Spleen (tissue), 11 donors: Measurements from ENCODE around the gene C19orf25. TPM values are rescaled to one million over a fixed set of nuclear protein-coding genes. Genes with fewer than 3 reads are reported as not detected.
A peak's percentile ranks its signal among the peaks of the same experiment; 100 is the strongest.

ENCODE experiments used
- DNase-seq: peaks from one replicate; pipeline ENCODE4 v3.0.0-alpha.2; 2020
- H3K27ac ChIP-seq, 8 donors: fragments of 200-600 bp; sonication (generic) in 7 of 8; 1 replicate in 4 of 8; 2 replicates in 4 of 8; pipeline versions ENCODE4 v1.5.0 to v1.8.0; 2016 to 2021; ENCODE audit warnings: inconsistent platforms in 4 of 8, mild to moderate bottlenecking in 4 of 8, moderate library complexity in 1 of 8
- H3K27me3 ChIP-seq, 7 donors: fragments of 200-600 bp; sonication (generic) in 6 of 7; replicated peaks in 1 of 7; 1 replicate in 4 of 7; 2 replicates in 3 of 7; pipeline versions ENCODE4 v1.5.0 to v1.8.0; 2016 to 2021; ENCODE audit warnings: inconsistent platforms in 3 of 7, mild to moderate bottlenecking in 1 of 7
- H3K36me3 ChIP-seq, 6 donors: fragments of 200-600 bp; sonication (generic) in 5 of 6; 1 replicate in 4 of 6; 2 replicates in 2 of 6; pipeline versions ENCODE4 v1.5.0 to v1.8.0; 2016 to 2021; ENCODE audit warnings: inconsistent platforms in 2 of 6
- H3K4me1 ChIP-seq, 6 donors: fragments of 200-600 bp; sonication (generic) in 5 of 6; 1 replicate in 3 of 6; 2 replicates in 3 of 6; pipeline versions ENCODE4 v1.5.0 to v1.8.0; 2016 to 2021; ENCODE audit warnings: inconsistent platforms in 3 of 6
- H3K4me3 ChIP-seq, 8 donors: fragments of 200-600 bp; sonication (generic) in 7 of 8; 1 replicate in 4 of 8; 2 replicates in 4 of 8; pipeline versions ENCODE4 v1.5.0 to v1.8.0; 2016 to 2021; ENCODE audit warnings: inconsistent platforms in 4 of 8, mild to moderate bottlenecking in 4 of 8, moderate library complexity in 2 of 8
- H3K9me3 ChIP-seq, 8 donors: fragments of 200-600 bp; sonication (generic) in 7 of 8; 1 replicate in 4 of 8; 2 replicates in 4 of 8; pipeline versions ENCODE4 v1.5.0 to v1.8.0; 2016 to 2021; ENCODE audit warnings: inconsistent platforms in 4 of 8
- POLR2A ChIP-seq, 3 donors: fragments of 450-650 bp; IDR thresholded peaks; one replicate each; pipeline ENCODE4 v1.5.1; 2017; ENCODE audit warnings: antibody characterized with exemption in 3 of 3, mild to moderate bottlenecking in 1 of 3
- POLR2AphosphoS5 ChIP-seq, 3 donors: sonication (generic); formaldehyde crosslinking; IDR thresholded peaks; one replicate each; pipeline ENCODE4 v1.5.1; 2017; ENCODE audit warnings: antibody characterized with exemption in 3 of 3
- WGBS, 5 donors: extraction: QIAGEN DNeasy Blood & Tissue Kit in 3 of 5; methylation state at CpG; one replicate each; pipeline versions ENCODE4 v1.1.5 to v1.1.7; 2013 to 2018; 5-methylcytosine and 5-hydroxymethylcytosine counted together
- intact Hi-C: fragments of 100-400 bp; cut with DNase I; formaldehyde crosslinking; loops from one replicate; pipeline ENCODE4 v1.15.0; 2023; ENCODE audit warnings: low total_unique reads
- polyA plus RNA-seq, 3 donors: library from polyadenylated mRNA; stranded (reverse); fragments of 200-250 nt; gene quantifications; one replicate each; pipeline ENCODE4 v1.2.1, GENCODE V29; 2013
- total RNA-seq, 7 donors: library from RNA; depleted of rRNA in 3 of 7; stranded (reverse); fragments of >200 nt in 3 of 7; fragmentation: NEBNext Ultra II Directional in 4 of 7; extraction: Animal tissue kit (Norgen Biotek cat#: 25700) in 4 of 7; gene quantifications; one replicate each; pipeline versions ENCODE4 v1.1.0 to v1.2.1, GENCODE V29; 2016 to 2021
- TF ChIP-seq, protein P1 (sequence below), 11 experiments: fragments of 200-600 bp in 7 of 11; fragments of 450-650 bp in 4 of 11; sonication (generic) in 4 of 11; IDR thresholded peaks in 8 of 11; conservative IDR thresholded peaks in 3 of 11; 1 replicate in 7 of 11; 2 replicates in 4 of 11; pipeline versions ENCODE4 v1.4.0 to v1.8.0; 2016 to 2021; ENCODE audit warnings: antibody characterized with exemption in 11 of 11, inconsistent platforms in 4 of 11, mild to moderate bottlenecking in 1 of 11
- donor health status: healthy with polysubstance abuse.
- donor health status: DM: no; HTN: no; CAD: no; lungs with moderate emphysema.
- donor health status: DM: no; HTN: no; CAD: no.
- donor health status: Bipolar disorder and iron deficiency.
- donor health status: healthy.
- donor health status: DM: no; HTN: no; CAD: no.
- donor health status: DM: yes; HTN: yes; CAD: no.

C19orf25 gene
- total and polyA plus RNA-seq, 10 donors: 24.7 to 56.6 (median 39.5) TPM

GRCh38 chr19:1455002-1455335 lies 24.0 kb downstream of the C19orf25 start:
- intact Hi-C loops: no loop called here
- TF ChIP-seq POLR2A (IDR thresholded peaks at IDR 0.05) (no peak), POLR2AphosphoS5 (IDR thresholded peaks at IDR 0.05) (no peak)
- TF ChIP-seq, protein P1, sequence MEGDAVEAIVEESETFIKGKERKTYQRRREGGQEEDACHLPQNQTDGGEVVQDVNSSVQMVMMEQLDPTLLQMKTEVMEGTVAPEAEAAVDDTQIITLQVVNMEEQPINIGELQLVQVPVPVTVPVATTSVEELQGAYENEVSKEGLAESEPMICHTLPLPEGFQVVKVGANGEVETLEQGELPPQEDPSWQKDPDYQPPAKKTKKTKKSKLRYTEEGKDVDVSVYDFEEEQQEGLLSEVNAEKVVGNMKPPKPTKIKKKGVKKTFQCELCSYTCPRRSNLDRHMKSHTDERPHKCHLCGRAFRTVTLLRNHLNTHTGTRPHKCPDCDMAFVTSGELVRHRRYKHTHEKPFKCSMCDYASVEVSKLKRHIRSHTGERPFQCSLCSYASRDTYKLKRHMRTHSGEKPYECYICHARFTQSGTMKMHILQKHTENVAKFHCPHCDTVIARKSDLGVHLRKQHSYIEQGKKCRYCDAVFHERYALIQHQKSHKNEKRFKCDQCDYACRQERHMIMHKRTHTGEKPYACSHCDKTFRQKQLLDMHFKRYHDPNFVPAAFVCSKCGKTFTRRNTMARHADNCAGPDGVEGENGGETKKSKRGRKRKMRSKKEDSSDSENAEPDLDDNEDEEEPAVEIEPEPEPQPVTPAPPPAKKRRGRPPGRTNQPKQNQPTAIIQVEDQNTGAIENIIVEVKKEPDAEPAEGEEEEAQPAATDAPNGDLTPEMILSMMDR (IDR thresholded peaks at IDR 0.05 in 8 of 11, conservative IDR thresholded peaks at IDR 0.05 in 3 of 11): no peak
- Histone ChIP-seq H3K36me3 (peaks cover 0 to 4% (median 0%) of the 10 kb centered on the region in 6 donors), H3K27me3 (peaks cover 7 to 96% (median 81%) of the 10 kb centered on the region in 7 donors), H3K4me1 (peaks cover 4 to 56% (median 34%) of the 10 kb centered on the region in 6 donors), H3K9me3 (no peaks in the 10 kb centered on the region), H3K4me3 (peak overlapping the region in 1 of 8 donors; percentile 48), H3K27ac (no peak overlapping the region)
- WGBS, 5 donors: 1 to 3% (median 2%) methylated on average over 14 to 22 of the region's 22 CpGs
- DNase-seq: no peak

DNA sequence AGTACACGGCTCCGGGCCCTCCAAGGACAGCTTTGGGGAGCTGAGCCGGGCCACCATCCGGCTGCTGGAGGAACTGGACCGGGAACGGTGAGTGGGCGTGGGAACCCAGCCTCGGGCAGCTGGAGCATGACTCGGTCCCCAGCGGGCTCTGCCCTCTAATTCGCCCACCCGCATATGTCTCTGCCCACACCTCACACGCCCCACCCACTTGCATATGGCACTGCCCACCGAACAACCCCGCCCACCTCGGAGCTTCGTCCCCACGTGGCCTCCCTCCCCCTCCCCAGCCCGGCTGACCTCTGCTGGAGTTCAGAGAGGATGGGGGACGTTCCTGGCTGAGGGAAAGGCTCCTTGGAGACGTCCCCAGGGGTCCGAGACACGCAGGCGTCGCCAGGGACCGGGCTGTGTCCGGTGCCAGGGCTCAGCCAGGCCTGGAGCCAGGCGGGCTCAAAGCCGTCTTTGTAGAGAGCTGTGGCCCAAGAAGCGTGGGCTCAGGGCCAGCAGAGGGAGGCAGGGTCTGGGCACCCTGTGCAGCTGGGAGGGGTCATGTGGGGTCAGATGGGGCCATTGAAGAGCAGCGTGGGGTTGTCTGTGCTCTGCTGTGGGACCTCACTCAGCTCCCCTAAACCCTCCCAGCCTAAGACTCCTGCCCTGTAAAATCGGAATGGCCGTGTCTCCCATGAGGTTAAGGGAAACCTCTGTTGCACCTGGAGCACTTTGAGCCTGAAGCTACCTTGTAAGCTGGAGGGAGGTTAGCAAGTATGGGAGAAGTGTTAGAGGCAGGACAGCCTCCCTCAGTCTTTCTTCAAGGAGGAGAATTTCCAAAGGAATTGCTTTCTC lies 25.3 kb downstream of the C19orf25 start:
- no peak for TF ChIP-seq POLR2A (IDR thresholded peaks at IDR 0.05)
- TF ChIP-seq, protein P1 (IDR thresholded peaks at IDR 0.05 in 8 of 11, conservative IDR thresholded peaks at IDR 0.05 in 3 of 11): no peak
- TF ChIP-seq POLR2AphosphoS5 (IDR thresholded peaks at IDR 0.05): no peak
- Histone ChIP-seq H3K27ac (no peak overlapping the region), H3K9me3 (no peaks in the 10 kb centered on the region), H3K36me3 (no peaks in the 10 kb centered on the region), H3K4me3 (no peak overlapping the region), H3K4me1 (peaks cover 4 to 69% (median 46%) of the 10 kb centered on the region in 6 donors), H3K27me3 (peaks cover 7 to 100% (median 93%) of the 10 kb centered on the region in 7 donors)
- no peak for DNase-seq
- intact Hi-C loops: no loop called here
- WGBS, 5 donors: 24 to 47% (median 41%) methylated on average over 19 to 33 of the region's 33 CpGs

DNA sequence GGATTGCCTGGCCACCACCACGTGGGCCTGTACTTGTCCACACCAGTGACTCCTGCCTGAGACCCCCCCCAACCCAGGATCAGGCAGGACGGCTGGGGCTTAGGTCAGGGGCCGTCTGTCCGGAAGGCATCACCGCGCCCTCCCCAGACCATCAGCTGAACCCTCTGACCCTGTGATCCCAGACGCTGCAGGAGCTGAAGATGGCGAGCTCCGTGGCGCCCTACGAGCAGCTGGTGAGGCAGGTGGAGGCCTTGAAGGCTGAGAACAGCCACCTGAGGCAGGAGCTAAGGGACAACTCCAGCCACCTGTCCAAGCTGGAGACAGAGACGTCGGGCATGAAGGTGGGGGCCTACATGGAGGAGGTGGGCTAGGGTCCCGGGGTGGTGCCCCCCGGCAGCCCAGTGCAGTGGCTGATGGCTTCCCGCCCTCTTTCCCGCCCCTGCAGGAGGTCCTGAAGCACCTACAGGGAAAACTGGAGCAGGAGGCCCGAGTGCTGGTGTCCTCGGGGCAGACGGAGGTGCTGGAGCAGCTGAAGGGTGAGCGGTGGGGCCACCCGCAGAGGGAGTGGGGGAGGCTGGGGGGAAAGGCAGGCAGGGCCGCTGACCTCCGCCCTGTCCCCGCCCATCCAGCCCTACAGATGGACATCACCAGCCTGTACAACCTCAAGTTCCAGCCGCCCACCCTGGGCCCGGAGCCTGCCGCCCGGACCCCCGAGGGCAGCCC lies 26.1 kb downstream of the C19orf25 start:
- TF ChIP-seq, protein P1 (IDR thresholded peaks at IDR 0.05 in 8 of 11, conservative IDR thresholded peaks at IDR 0.05 in 3 of 11): no peak
- TF ChIP-seq POLR2A (IDR thresholded peaks at IDR 0.05): no peak
- TF ChIP-seq POLR2AphosphoS5 (IDR thresholded peaks at IDR 0.05): no peak
- H3K27ac ChIP-seq: no peak overlapping the region
- no peaks in the 10 kb centered on the region for H3K9me3 ChIP-seq
- intact Hi-C loops: no loop called here
- peaks cover 4 to 69% (median 47%) of the 10 kb centered on the region in 6 donors for H3K4me1 ChIP-seq
- 47 to 78% (median 66%) methylated on average over 9 to 30 of the region's 30 CpGs for WGBS, 5 donors
- peaks cover 7 to 100% (median 97%) of the 10 kb centered on the region in 7 donors for H3K27me3 ChIP-seq
- H3K36me3 ChIP-seq: no peaks in the 10 kb centered on the region
- H3K4me3 ChIP-seq: no peak overlapping the region
- DNase-seq: no peak
